HCT116 (cell line): ENCODE results near the gene LSAMP. TPM values are rescaled to one million over a fixed set of nuclear protein-coding genes. Genes with fewer than 3 reads are reported as not detected.

ENCODE experiments used
- ATAC-seq: fragments of 200-7000 bp; cut with Tn5 transposase; 2 replicates; pipeline ENCODE4 v1.9.1; 2020; ENCODE audit warnings: mild to moderate bottlenecking, moderate library complexity
- BruUV-seq: library from RNA; stranded (reverse); fragments of 400-500 nt; replicated peaks from 2 replicates; lab custom pipeline; 2021; lab: Mats Ljungman, UMichigan
- CTCF ChIA-PET: fragments of 300-600 bp; sonication (Branson Sonifier 250); formaldehyde crosslinking; loops from one replicate; lab custom pipeline; 2021; ENCODE audit warnings: antibody characterized with exemption; lab: Charles Lee
- POLR2A ChIA-PET: fragments of 300-600, 350-600 bp; sonication (Branson Sonifier 250); formaldehyde crosslinking; loops from one replicate; lab custom pipeline; 2021; ENCODE audit warnings: antibody characterized with exemption; lab: Charles Lee
- RAD21 ChIA-PET, 2 experiments: fragments of 300-600 bp; sonication (Branson Sonifier 250); formaldehyde crosslinking; loops; one replicate each; lab custom pipeline; 2023; ENCODE audit warnings: low total read pairs in 2 of 2; ENCODE audit not compliant: uncharacterized antibody in 2 of 2, unreplicated experiment in 2 of 2, low non-redundant PET in 1 of 2; lab: Charles Lee
- DNase-seq: peaks from one replicate; pipeline ENCODE4 v3.0.0-alpha.2; 2010; ENCODE audit warnings: low read depth, low spot score
- H2AFZ ChIP-seq: fragments of 200-600 bp; shearing (Covaris generic), sonication (generic); 2 replicates; pipeline ENCODE4 v1.6.1; 2017; ENCODE audit warnings: low read depth, mixed run types, mixed read lengths, antibody characterized with exemption, low read length; ENCODE audit not compliant: poor library complexity, severe bottlenecking
- H3K27ac ChIP-seq: 2 replicates; pipeline ENCODE4 v1.5.1; 2012; ENCODE audit warnings: low read depth, low read length
- H3K27me3 ChIP-seq: fragments of 200-600 bp; sonication (generic); 2 replicates; pipeline ENCODE4 v1.6.1; 2016; ENCODE audit warnings: mixed run types, low read length, mixed read lengths; ENCODE audit not compliant: insufficient read depth
- H3K36me3 ChIP-seq, 2 experiments: fragments of 200-500 bp in 1 of 2; fragments of 200-600 bp in 1 of 2; sonication (Bioruptor generic) in 1 of 2; sonication (generic) in 1 of 2; 2 replicates each; pipeline versions ENCODE4 v1.5.1 to v1.6.1; 2014 to 2016; ENCODE audit warnings: low read length in 2 of 2, inconsistent platforms in 1 of 2, mixed read lengths in 1 of 2, mixed run types in 1 of 2; ENCODE audit not compliant: insufficient read depth in 2 of 2, control insufficient read depth in 1 of 2
- H3K4me1 ChIP-seq, 2 experiments: fragments of 200-600 bp in 1 of 2; sonication (generic) in 1 of 2; 2 replicates each; pipeline versions ENCODE4 v1.5.1 to v1.6.1; 2012 to 2017; ENCODE audit warnings: low read length in 2 of 2, inconsistent platforms in 1 of 2, mild to moderate bottlenecking in 1 of 2, mixed read lengths in 1 of 2, mixed run types in 1 of 2, moderate library complexity in 1 of 2; ENCODE audit not compliant: insufficient read depth in 2 of 2, control insufficient read depth in 1 of 2
- H3K4me2 ChIP-seq: fragments of 200-600 bp; sonication (generic); 2 replicates; pipeline ENCODE4 v1.6.1; 2017; ENCODE audit warnings: mixed run types, low read length, mixed read lengths
- H3K4me3 ChIP-seq, 2 experiments: fragments of 200-600 bp in 1 of 2; sonication (generic) in 1 of 2; replicated peaks in 1 of 2; 2 replicates each; pipeline ENCODE4 v1.5.1; 2011 to 2016; ENCODE audit warnings: low read length in 2 of 2, control low read depth in 1 of 2, low read depth in 1 of 2, mild to moderate bottlenecking in 1 of 2, mixed read lengths in 1 of 2, mixed run types in 1 of 2
- H3K79me2 ChIP-seq: fragments of 200-600 bp; sonication (generic); 2 replicates; pipeline ENCODE4 v1.6.1; 2017; ENCODE audit warnings: mild to moderate bottlenecking, mixed run types, low read length, moderate library complexity, mixed read lengths; ENCODE audit not compliant: insufficient read depth
- H3K9ac ChIP-seq: fragments of 200-600 bp; sonication (generic); 2 replicates; pipeline ENCODE4 v1.6.1; 2016; ENCODE audit warnings: low read length, mixed read lengths
- H3K9me2 ChIP-seq: fragments of 200-600 bp; sonication (generic), shearing (Covaris generic); 2 replicates; pipeline ENCODE4 v1.6.1; 2017; ENCODE audit warnings: mixed run types, mild to moderate bottlenecking, moderate library complexity; ENCODE audit not compliant: insufficient read depth
- H3K9me3 ChIP-seq, 2 experiments: fragments of 200-500 bp in 1 of 2; fragments of 200-600 bp in 1 of 2; sonication (Bioruptor generic) in 1 of 2; sonication (generic) in 1 of 2; 2 replicates each; pipeline ENCODE4 v1.6.1; 2014 to 2017; ENCODE audit warnings: low read length in 2 of 2, mixed read lengths in 2 of 2, inconsistent platforms in 1 of 2, low read depth in 1 of 2, mild to moderate bottlenecking in 1 of 2, mixed run types in 1 of 2, moderate library complexity in 1 of 2; ENCODE audit not compliant: control insufficient read depth in 1 of 2, insufficient read depth in 1 of 2
- H4K20me1 ChIP-seq: fragments of 200-600 bp; sonication (generic), shearing (Covaris generic); 2 replicates; pipeline ENCODE4 v1.6.1; 2017; ENCODE audit warnings: mixed run types, mild to moderate bottlenecking, moderate library complexity; ENCODE audit not compliant: insufficient read depth
- CEBPB ChIP-seq: IDR thresholded peaks from 2 replicates; pipeline ENCODE4 v1.6.1; 2012; ENCODE audit warnings: low read depth
- EGR1 ChIP-seq: IDR thresholded peaks from 2 replicates; pipeline ENCODE4 v1.6.1; 2012; ENCODE audit warnings: low read depth
- ELF1 ChIP-seq: IDR thresholded peaks from 2 replicates; pipeline ENCODE4 v1.6.1; 2012; ENCODE audit warnings: low read depth, borderline replicate concordance
- EZH2 ChIP-seq: fragments of 200-600 bp; sonication (generic); IDR thresholded peaks from 2 replicates; pipeline ENCODE4 v1.6.1; 2017; ENCODE audit warnings: antibody characterized with exemption, mixed run types
- EZH2phosphoT487 ChIP-seq: fragments of 200-600 bp; IDR thresholded peaks from 2 replicates; pipeline ENCODE4 v1.6.1; 2018; ENCODE audit warnings: antibody characterized with exemption, borderline replicate concordance
- FOSL1 ChIP-seq: IDR thresholded peaks from 2 replicates; pipeline ENCODE4 v1.6.1; 2012; ENCODE audit warnings: low read depth
- POLR2AphosphoS5 ChIP-seq: IDR thresholded peaks from 2 replicates; pipeline ENCODE4 v1.6.1; 2011; ENCODE audit warnings: mild to moderate bottlenecking, low read depth, low read length, moderate library complexity
- RAD21 ChIP-seq: IDR thresholded peaks from 2 replicates; pipeline ENCODE4 v1.6.1; 2012; ENCODE audit warnings: low read depth, mild to moderate bottlenecking
- SIN3A ChIP-seq: IDR thresholded peaks from 2 replicates; pipeline ENCODE4 v1.6.1; 2012; ENCODE audit warnings: low read depth
- TCF7L2 ChIP-seq: IDR thresholded peaks from 2 replicates; pipeline ENCODE4 v1.7.0; 2011; ENCODE audit warnings: borderline replicate concordance, inconsistent platforms; ENCODE audit not compliant: insufficient read depth, insufficient read length; ENCODE audit errors: extremely low read depth
- YY1 ChIP-seq: IDR thresholded peaks from 2 replicates; pipeline ENCODE4 v1.6.1; 2011; ENCODE audit warnings: low read length, low read depth, moderate library complexity, mild to moderate bottlenecking; ENCODE audit not compliant: insufficient replicate concordance; ENCODE audit errors: extremely low read depth
- ZFX ChIP-seq: fragments of 450-650 bp; IDR thresholded peaks from 2 replicates; pipeline ENCODE4 v1.6.1; 2017
- ZNF274 ChIP-seq: fragments of 200-500 bp; sonication (Bioruptor generic); IDR thresholded peaks from 2 replicates; pipeline ENCODE4 v1.6.1; 2014; ENCODE audit warnings: mild to moderate bottlenecking, low read depth, low read length, inconsistent platforms
- intact Hi-C: fragments of 100-400 bp; cut with micrococcal nuclease; formaldehyde crosslinking; loops from 2 replicates; pipeline ENCODE4 v1.10.0; 2022
- total RNA-seq: library from RNA; stranded (reverse); gene quantifications from one replicate; pipeline ENCODE4 v1.2.1, GENCODE V29; 2021; ENCODE audit not compliant: unreplicated experiment
- TF ChIP-seq, protein P1 (sequence below): IDR thresholded peaks from 2 replicates; pipeline ENCODE4 v1.6.1; 2012; ENCODE audit warnings: low read depth
- TF ChIP-seq, protein P2 (sequence below): IDR thresholded peaks from 2 replicates; pipeline ENCODE4 v1.6.1; 2011; ENCODE audit warnings: mild to moderate bottlenecking, low read length, moderate library complexity; ENCODE audit not compliant: insufficient replicate concordance; ENCODE audit errors: extremely low read depth
- TF ChIP-seq, protein P3 (sequence below): IDR thresholded peaks from 2 replicates; pipeline ENCODE4 v1.6.1; 2012

LSAMP gene
- total RNA-seq, 1 experiment from 2014 or later: 0.25 TPM

DNA sequence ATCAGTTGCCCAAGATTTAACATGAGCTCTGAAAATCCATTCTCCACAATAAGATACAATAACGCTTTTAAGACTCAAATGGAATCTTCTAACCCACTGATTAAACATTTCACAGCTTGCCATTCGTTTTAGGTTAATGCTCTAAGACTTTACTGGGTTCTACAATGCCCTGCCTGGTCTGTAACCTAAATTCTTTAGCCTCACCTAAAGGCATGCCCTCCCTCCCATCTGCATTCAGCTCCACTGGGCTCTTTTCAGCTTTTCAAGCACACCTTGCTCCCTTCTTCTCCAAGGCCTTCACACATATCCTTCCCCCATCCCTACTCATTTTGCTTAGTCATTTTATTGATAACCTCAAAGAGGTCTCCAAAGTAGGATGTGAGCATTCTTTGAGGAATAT is 290.9 kb downstream of the LSAMP start (continued):
- TF ChIP-seq, protein P1, sequence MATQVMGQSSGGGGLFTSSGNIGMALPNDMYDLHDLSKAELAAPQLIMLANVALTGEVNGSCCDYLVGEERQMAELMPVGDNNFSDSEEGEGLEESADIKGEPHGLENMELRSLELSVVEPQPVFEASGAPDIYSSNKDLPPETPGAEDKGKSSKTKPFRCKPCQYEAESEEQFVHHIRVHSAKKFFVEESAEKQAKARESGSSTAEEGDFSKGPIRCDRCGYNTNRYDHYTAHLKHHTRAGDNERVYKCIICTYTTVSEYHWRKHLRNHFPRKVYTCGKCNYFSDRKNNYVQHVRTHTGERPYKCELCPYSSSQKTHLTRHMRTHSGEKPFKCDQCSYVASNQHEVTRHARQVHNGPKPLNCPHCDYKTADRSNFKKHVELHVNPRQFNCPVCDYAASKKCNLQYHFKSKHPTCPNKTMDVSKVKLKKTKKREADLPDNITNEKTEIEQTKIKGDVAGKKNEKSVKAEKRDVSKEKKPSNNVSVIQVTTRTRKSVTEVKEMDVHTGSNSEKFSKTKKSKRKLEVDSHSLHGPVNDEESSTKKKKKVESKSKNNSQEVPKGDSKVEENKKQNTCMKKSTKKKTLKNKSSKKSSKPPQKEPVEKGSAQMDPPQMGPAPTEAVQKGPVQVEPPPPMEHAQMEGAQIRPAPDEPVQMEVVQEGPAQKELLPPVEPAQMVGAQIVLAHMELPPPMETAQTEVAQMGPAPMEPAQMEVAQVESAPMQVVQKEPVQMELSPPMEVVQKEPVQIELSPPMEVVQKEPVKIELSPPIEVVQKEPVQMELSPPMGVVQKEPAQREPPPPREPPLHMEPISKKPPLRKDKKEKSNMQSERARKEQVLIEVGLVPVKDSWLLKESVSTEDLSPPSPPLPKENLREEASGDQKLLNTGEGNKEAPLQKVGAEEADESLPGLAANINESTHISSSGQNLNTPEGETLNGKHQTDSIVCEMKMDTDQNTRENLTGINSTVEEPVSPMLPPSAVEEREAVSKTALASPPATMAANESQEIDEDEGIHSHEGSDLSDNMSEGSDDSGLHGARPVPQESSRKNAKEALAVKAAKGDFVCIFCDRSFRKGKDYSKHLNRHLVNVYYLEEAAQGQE: no peak
- no peak for TF ChIP-seq CEBPB
- TF ChIP-seq ZNF274: no peak
- TF ChIP-seq RAD21: no peak
- TF ChIP-seq ELF1: no peak
- TF ChIP-seq POLR2AphosphoS5: no peak
- no peak for TF ChIP-seq TCF7L2
- no peak for TF ChIP-seq FOSL1
- no peak for TF ChIP-seq EGR1
- TF ChIP-seq ZFX: no peak
- TF ChIP-seq YY1: no peak
- TF ChIP-seq, all 23 proteins: peak for 0

DNA sequence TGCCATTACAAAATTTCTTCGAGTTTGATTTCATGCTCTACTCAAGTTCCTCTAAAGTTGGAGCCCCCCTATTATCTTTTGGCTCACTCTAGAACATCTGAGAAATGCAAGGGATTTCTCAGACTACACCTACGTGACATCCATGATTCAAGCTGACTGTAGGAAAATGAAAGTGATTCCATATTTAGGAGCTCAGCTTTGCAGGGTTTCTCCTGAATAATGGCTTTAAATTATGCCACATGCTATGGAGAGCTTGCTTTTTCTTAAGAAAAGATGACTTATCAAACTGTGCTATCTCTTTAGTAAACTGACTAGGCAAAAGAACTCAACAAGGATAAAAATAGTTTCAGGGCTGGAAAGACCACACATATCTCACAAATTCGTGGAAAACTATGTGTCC is 292.1 kb downstream of the LSAMP start:
- CTCF ChIA-PET: no interaction called here
- TF ChIP-seq FOSL1: no peak
- TF ChIP-seq, protein P1: no peak
- TF ChIP-seq TCF7L2: no peak
- TF ChIP-seq RAD21: no peak
- TF ChIP-seq, protein P2, sequence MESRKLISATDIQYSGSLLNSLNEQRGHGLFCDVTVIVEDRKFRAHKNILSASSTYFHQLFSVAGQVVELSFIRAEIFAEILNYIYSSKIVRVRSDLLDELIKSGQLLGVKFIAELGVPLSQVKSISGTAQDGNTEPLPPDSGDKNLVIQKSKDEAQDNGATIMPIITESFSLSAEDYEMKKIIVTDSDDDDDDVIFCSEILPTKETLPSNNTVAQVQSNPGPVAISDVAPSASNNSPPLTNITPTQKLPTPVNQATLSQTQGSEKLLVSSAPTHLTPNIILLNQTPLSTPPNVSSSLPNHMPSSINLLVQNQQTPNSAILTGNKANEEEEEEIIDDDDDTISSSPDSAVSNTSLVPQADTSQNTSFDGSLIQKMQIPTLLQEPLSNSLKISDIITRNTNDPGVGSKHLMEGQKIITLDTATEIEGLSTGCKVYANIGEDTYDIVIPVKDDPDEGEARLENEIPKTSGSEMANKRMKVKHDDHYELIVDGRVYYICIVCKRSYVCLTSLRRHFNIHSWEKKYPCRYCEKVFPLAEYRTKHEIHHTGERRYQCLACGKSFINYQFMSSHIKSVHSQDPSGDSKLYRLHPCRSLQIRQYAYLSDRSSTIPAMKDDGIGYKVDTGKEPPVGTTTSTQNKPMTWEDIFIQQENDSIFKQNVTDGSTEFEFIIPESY: no peak
- no peak for TF ChIP-seq EZH2phosphoT487
- TF ChIP-seq SIN3A: no peak
- TF ChIP-seq ZFX: no peak
- TF ChIP-seq EZH2: no peak
- TF ChIP-seq YY1: no peak
- TF ChIP-seq, protein P3, sequence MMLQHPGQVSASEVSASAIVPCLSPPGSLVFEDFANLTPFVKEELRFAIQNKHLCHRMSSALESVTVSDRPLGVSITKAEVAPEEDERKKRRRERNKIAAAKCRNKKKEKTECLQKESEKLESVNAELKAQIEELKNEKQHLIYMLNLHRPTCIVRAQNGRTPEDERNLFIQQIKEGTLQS: no peak

More for the DNA sequence above, 292.1 kb downstream of the LSAMP start:
- no TSS peak for BruUV-seq
- no peak overlapping the region for H3K9ac ChIP-seq
- RAD21 ChIA-PET: no interaction called here
- no peak overlapping the region for H2AFZ ChIP-seq
- no peaks in the 10 kb centered on the region for H3K4me1 ChIP-seq
- no peaks in the 10 kb centered on the region for H3K9me3 ChIP-seq
- H3K9me2 ChIP-seq: no peaks in the 10 kb centered on the region
- no peak overlapping the region for H3K4me3 ChIP-seq
- intact Hi-C loops: no loop called here
- H3K4me2 ChIP-seq: no peak overlapping the region
- H3K27ac ChIP-seq: no peak overlapping the region
- no peaks in the 10 kb centered on the region for H4K20me1 ChIP-seq
- DNase-seq (no peak), ATAC-seq (no peak)
- peaks cover 16% of the 10 kb centered on the region for H3K27me3 ChIP-seq
- POLR2A ChIA-PET: no interaction called here
- no peaks in the 10 kb centered on the region for H3K36me3 ChIP-seq
- H3K79me2 ChIP-seq: no peaks in the 10 kb centered on the region
